Raji (cell line): ENCODE results near the gene APELA.

ENCODE experiments used
- POLR2A ChIP-seq: IDR thresholded peaks from 2 replicates; pipeline ENCODE4 v1.6.1; 2011; ENCODE audit warnings: low read depth, low read length, control low read depth; ENCODE audit not compliant: insufficient read depth

Gene APELA, protein sequence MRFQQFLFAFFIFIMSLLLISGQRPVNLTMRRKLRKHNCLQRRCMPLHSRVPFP

DNA sequence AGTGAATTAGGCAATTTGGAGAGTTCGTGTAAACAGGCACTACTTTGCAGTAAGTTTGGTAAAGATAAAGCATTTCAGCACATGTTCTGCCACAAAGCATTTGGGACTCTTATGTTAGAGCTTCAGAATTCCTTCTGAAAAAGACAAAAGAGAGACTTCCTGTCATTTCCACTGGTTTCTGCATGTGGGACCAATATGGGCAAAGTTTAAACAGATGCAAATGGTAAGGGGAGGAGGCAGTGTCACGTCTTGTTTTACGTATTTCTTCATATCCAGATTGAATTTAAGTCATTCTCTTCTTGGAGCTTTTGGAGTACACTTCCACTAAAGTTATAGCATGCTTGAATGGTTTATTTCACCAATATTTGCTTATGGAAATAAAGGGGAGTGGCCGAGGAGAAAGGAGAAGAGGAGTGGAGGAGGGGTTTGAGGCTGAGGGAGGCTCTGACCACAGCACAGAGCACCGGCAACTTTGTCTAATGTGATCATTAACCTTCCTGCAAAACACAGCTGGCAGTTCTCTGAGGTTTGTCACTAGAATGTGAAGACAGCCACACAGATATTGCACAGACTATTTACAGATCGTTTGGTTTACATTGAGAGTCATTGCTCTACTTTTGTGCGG lies at the start of gene APELA:
Gene APELA, plus strand, starts transcription at position 479 of the 625 bp plus-strand sequence. CDS start 154 bp downstream, outside the sequence.
- TF ChIP-seq POLR2A, result no peak

DNA sequence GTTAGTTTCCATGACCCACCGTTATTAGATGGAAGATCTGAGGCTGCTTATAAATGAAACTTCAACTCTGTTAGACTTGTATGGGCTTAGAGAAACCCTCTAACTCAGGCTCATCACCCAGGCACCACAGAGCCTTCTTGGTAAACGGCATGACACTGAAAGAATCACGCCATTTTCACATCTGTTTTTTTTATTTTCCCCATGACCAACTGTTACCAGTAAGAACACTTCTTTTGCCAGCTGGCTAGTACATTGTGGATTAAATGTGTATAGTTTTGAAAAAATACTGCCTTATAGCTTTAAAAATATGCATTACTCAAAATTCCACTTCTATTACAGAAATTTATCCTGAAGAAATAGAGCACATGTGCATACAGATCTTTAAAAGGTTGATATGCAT lies 48.0 kb upstream of the APELA start:
- TF ChIP-seq POLR2A, result no peak

DNA sequence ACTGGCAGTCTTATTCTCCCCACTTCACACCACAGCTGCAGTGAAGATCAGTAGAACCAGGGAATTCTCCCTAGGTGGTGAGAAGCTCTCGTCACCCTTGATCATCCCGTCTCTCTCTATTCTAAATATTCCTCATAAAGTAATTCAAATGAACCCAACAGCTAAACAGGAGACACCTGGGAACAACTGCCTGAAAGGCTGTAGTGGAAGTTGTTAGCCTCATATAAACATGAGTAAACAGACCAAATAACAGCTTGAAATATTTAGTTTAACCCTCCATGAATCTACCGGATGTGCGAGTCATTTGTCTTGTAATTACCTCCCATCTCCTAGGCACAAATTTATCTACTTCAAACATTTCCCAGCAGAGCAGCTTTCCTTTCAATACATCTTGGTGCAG lies 30.4 kb upstream of the APELA start:
- TF ChIP-seq POLR2A, result no peak

DNA sequence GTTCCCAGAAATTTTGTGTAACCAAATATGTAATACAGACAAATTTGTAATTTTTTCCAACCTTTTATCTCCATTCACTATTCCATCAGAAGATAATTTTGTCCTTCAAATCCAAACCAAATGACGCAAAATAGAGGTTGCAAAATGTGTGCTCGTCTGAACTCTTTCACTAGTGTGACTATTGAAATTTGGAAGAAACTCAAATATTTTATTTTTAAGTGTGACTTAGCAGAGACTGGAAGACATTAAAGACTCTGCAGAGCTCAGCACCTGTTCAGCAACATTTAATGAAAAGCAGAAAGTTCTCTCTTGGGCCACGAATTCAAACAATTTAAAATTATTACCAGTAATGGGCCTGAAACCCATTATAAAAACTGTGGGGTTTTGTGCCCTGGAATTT lies 30.0 kb upstream of the APELA start:
- no peak for TF ChIP-seq POLR2A

DNA sequence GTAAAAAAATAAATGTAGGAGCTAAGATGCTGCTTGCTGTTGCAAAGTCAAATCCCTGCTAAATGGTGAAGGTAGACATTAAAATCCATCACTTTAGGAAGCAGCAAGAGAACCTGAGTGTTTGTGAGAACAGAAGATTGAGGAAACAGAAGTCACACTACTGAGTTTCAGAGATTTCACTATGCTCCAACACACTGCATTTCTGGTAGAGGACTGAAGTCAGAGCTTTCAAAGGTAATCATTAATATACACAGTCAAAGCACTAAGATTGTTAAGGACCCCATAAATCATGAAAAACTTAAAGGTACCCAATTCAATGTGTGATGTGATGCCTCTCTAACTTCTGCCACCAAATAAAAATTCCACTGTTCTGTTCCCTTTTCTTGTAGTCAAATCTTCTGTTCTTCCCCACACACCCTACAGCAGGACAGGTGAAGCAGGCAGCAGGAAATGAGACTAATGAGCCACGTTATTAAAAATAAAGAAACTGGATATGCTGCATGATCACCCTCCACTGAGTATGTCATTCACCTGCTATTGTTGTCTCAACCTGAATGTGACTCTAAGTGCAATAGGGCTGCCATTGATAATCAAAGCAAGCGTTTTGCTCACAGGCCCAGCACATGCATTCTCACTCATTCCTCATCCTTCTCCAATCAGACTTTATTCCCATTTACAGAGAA lies 28.9 kb upstream of the APELA start:
- no peak for TF ChIP-seq POLR2A

DNA sequence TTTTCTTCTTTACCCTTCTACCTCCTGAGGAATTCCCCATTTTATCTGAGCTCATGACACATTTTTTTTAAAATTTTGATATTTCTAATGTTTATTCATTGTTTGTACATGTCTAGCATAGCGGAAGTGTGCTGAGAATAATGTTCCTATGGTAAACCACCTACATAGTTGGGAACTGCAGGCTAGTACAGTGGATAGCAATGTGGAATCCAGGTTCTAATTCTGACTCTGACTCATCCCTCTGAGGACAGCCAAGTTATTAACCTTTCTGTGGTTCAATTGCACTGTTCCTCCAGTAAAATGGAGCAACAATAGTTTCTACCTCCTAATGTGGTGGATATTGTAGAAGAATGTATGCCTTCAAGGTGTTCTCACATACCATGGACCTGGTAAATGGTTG lies 20.6 kb upstream of the APELA start:
- TF ChIP-seq POLR2A, result no peak

DNA sequence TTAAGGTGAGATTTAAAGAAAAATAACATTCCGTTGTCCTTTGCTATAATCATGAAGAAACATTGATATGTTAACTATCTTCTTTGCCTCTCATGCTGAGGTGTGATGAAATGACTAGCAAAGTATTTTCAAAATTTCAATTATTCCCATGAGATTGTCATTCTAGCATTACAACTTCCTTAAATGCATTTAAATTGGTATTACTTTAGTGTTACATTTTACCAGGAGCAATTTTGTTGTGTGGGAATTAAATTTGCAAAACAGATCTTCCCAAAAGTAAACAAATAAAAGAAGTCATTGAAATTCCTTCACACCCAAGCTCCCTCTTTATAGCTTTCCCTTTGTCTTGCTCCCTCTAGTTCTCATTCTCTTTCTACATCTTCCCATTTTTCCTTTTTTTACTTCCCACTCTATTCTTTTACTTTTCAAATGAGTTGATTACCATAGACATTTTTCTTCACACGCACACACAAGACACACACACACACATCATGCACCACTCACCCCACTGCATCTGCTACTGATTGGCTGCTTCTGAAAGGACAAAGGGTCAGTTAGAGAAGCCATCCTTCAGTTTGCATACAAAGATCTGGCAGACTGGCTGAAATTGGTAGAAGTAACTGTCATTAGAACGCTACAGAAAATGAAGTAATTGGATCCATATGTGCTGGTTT lies 10.0 kb upstream of the APELA start:
- TF ChIP-seq POLR2A, result no peak

DNA sequence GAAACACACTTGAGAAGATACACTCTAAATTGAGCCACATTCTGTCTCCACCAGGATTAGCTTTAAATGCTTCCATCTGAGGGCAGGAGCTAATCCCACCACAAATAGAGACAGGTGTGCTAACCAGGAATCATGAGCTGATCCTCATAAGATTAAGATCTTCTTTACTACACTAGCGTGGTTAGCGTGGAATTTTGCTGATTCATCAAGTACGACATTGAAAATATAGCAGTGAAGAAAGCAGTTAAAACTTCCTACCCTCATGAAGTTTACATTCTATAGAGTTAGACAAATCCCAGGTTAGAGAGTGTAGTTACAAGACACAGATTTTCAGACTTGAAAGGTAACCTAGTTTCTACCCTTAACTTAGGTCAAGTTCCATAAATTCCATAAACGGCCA lies 5.3 kb upstream of the APELA start:
- no peak for TF ChIP-seq POLR2A

DNA sequence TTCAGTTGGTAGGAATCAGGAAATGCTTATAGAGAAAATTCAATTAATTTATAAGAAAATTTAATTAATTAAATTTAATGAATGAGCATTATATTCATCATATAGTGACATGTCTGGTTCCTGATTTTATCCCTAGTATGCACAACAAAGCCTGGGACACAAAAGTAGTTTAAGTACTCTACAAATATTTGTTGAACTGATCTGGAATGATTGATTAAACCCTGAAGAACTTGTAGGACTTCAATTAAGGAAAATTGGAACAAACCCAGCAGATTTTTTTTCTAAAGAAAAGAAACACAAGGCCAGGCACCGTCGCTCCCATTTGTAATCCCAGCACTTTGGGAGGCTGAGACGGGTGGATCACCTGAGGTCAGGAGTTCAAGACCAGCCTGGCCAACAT lies 4.5 kb upstream of the APELA start:
- TF ChIP-seq POLR2A, result no peak

DNA sequence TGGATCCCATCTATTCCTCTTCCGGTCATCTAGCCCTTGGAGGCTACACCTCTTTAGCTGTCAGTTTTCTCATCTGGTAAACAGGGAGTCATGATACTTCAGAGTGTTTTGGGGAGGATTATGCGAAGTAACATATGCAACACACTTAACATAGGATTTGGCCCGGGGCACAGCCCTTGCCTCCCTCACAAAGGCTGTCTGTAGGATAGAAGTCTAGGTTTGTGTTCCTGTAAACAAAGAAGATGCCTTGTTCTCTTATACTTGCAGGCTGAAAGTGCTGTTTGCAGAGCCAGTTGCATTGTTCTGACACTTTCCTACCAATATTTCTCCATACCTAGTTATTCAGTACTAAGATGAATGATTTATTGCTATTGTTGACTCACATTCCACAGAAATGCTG lies 2.2 kb upstream of the APELA start:
- no peak for TF ChIP-seq POLR2A

DNA sequence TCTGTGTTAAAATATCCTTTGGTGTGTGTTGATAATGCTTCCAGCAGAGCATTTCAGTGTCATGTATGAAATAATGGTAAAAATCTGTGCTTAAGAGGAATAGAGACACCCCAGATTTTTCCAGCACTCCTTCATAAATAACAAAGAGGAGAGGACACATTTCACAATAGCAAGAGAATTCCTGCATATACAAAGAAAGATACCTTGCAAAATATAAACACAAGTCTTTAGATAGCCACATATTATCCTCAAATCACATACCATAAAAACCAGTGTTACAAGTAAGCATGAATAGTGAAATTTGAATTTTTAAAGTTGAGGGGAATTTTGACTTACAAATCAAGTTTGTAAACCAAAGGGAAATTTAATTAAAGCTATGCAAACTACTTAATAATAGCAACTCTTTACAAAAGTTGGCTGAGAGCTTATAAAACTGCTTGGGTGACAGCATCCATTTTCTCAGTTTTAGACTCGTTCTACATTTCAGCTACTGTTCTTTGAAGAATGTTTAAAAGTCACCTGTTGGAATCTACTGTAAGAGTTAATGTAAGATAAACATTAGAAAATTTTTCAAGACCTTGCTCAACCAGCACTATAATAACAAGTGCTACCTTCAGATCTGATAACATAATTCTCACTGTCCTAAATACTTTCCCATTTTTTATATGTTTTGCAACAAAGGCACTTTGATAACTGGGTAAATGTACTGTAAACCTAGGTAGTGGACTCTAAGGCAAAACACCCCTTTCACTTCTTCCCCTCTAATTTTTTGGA lies 3.7 kb downstream of the APELA start:
- no peak for TF ChIP-seq POLR2A

DNA sequence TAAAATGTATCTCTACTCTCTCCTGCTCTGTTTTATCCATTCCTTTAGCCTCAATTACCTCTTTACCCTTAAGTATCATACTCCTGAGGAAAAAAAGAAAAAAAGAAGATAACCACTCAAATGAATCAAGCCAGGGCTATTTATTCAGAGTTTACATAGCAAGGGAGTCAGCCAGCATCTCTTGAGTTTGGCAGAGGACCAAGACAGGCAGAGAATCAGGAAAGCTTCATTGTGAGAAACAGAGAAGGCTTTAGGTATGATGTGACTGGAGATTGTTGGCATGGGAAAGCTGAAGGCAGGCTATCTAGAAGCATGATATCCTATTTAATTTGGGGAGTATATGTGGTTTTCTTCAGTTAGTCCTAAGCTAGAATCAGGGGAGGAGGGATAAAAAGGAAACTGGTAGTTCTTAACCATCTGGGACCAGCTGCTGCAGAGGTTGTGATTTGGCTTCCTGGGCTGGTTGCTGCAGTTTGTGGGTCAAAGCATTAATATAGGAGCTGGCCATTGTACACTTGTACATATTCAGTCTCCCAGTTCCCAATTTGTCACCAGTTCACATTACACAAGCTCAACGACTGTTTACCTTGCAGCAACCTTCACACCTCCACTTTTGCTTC lies 11.2 kb downstream of the APELA start:
- no peak for TF ChIP-seq POLR2A

DNA sequence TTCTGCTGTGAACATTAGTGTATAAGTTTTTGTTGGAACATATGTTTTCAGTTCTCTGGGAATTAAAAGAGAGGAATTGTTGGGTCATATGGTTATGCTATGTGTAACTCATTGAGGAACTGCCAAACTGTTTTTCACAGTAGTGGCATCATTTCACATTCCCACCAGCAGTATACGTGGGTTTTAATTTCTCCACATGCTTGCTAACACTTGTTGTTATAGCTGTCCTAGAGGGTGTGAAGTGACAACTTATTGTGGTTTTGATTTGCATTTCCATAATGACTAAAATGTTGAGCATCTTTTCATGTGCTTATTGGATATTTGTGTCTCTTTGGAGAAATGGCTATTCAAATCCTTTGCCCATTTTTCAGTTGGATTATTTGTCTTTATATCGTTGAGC lies 13.7 kb downstream of the APELA start:
- no peak for TF ChIP-seq POLR2A

DNA sequence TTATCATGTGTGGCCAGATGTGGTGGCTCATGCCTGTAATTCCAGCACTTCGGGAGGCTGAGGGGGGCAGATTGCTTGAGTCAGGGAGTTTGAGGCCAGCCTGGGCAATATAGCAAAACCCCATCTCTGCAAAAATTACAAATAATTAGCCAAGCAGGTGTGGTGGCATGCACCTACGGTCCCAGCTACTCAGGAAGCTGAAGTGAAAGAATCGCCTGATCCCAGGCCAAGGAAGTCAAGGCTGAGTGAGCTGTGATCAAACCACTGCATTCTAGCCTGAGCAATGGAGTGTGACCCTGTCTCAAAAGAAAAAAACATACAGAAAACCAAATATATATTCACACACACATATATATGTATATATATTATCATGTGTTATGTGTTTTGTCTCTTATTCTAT lies 15.0 kb downstream of the APELA start:
- TF ChIP-seq POLR2A, result no peak

DNA sequence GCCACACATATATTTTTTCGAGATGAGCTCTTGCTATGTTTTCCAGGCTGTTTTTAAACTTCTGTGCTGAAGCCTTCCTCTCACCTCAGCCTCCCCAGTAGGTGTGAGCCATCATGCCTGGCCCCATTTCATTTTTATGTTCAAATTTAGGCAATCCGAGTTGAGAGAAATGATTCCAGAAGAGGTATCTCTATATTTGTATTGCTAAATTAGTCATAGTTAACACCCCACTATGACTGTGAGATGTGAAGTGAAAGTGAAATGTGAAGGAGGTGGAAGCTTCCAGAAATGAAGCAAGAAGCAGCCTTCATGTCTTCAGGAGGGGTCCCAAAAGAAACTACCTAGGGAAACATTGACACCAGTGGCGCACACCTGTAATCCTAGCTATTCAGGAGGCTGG lies 17.7 kb downstream of the APELA start:
- no peak for TF ChIP-seq POLR2A

DNA sequence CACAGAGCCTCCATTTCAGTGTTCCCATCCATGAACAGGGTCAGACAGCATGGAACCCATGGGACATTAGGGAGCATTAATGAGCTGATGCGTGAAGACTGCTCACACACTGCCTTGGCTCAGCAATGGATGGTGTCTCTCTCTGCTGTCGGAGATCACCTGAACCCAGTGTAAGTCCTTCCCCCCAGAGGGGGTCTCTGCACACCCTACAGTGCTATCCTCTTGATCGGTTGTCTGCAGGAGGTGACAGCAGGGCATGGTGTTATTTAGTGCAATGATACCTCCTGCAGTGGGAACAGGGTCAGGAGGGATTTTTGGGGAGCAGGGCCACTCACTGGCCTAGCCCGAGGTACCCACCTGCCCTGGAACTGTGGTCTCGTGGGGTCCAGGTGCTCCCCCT lies 25.6 kb downstream of the APELA start:
- no peak for TF ChIP-seq POLR2A

DNA sequence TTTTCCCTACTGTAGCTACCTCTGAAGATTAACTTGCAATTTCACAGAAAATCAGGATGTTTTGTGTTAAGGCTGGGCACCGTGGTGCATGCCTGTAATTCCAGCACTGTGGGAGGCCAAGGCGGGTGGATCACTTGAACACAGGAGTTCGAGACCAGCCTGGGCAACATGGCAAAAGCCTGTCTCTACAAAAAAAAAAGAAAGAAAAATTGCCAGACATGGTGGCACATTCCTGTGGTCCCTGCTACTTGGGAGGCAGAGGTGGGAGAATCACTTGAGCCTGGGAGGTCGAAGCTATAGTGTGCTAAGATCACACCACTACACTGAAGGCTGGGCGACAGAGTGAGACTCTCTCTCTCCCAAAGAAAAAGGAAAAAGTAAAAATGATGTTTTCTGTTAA lies 27.4 kb downstream of the APELA start:
- no peak for TF ChIP-seq POLR2A
